ENCODE data around the gene PKN3. TPM values are rescaled to one million over a fixed set of nuclear protein-coding genes. Genes with fewer than 3 reads are reported as not detected.

PKN3 gene
- total RNA-seq, 4 donors from 2014 or later = 1.4 to 5.2 (median 3.3) TPM

GRCh38 chr9:128705051-128705965 is 3.0 kb downstream of the PKN3 start:
- DNase-seq (no peak), ATAC-seq (no peak)
- in situ Hi-C loops (cut with MboI; ENCODE audit: low sequenced_read_pairs in 4 of 4) = no loop called here
- H3K4me3 ChIP-seq = no peak overlapping the region
- H3K4me1 ChIP-seq = peaks cover 0 to 11% of the 10 kb centered on the region in 2 donors
- intact Hi-C loops (cut with DNase I; ENCODE audit: low total_unique reads) = no loop called here
- no peak for TF ChIP-seq CTCF (IDR thresholded peaks at IDR 0.05 in 4 of 5, conservative IDR thresholded peaks at IDR 0.05 in 1 of 5)
- no peak for TF ChIP-seq POLR2A (IDR thresholded peaks at IDR 0.05)
- H3K27ac ChIP-seq = peak overlapping the region in 3 of 4 donors; percentile 69 to 79 (median 69)
- H3K36me3 ChIP-seq = no peaks in the 10 kb centered on the region
- no peaks in the 10 kb centered on the region for H3K27me3 ChIP-seq
- H3K9me3 ChIP-seq = no peaks in the 10 kb centered on the region

GRCh38 chr9:128706045-128706444 is 3.7 kb downstream of the PKN3 start:
- DNase-seq (no peak), ATAC-seq (no peak)
- intact Hi-C loops (cut with DNase I; ENCODE audit: low total_unique reads) = no loop called here
- no peaks in the 10 kb centered on the region for H3K9me3 ChIP-seq
- H3K27me3 ChIP-seq = no peaks in the 10 kb centered on the region
- TF ChIP-seq POLR2A (IDR thresholded peaks at IDR 0.05) (no peak), CTCF (IDR thresholded peaks at IDR 0.05 in 4 of 5, conservative IDR thresholded peaks at IDR 0.05 in 1 of 5) (no peak)
- H3K27ac ChIP-seq = no peak overlapping the region
- in situ Hi-C loops (cut with MboI; ENCODE audit: low sequenced_read_pairs in 4 of 4) = no loop called here
- peaks cover 0 to 11% of the 10 kb centered on the region in 2 donors for H3K4me1 ChIP-seq
- H3K4me3 ChIP-seq = no peak overlapping the region
- no peaks in the 10 kb centered on the region for H3K36me3 ChIP-seq

- Histone ChIP-seq H3K4me1 (peaks cover 0 to 11% of the 10 kb centered on the region in 2 donors), H3K4me3 (no peak overlapping the region), H3K27ac (no peak overlapping the region), H3K9me3 (no peaks in the 10 kb centered on the region), H3K36me3 (no peaks in the 10 kb centered on the region), H3K27me3 (no peaks in the 10 kb centered on the region)
- no peak for ATAC-seq
- DNase-seq = no peak
- no peak for TF ChIP-seq CTCF (IDR thresholded peaks at IDR 0.05 in 4 of 5, conservative IDR thresholded peaks at IDR 0.05 in 1 of 5)
- TF ChIP-seq POLR2A (IDR thresholded peaks at IDR 0.05) = no peak
- intact Hi-C loops (cut with DNase I; ENCODE audit: low total_unique reads) (no loop called here), in situ Hi-C loops (cut with MboI; ENCODE audit: low sequenced_read_pairs in 4 of 4) (no loop called here)
These were observed 4.5 kb downstream of the PKN3 start for GRCh38 chr9:128706671-128707381.

- Histone ChIP-seq H3K27me3 (no peaks in the 10 kb centered on the region), H3K4me3 (no peak overlapping the region), H3K9me3 (no peaks in the 10 kb centered on the region), H3K27ac (no peak overlapping the region), H3K4me1 (peaks cover 0 to 7% of the 10 kb centered on the region in 2 donors), H3K36me3 (no peaks in the 10 kb centered on the region)
- intact Hi-C loops (cut with DNase I; ENCODE audit: low total_unique reads) = no loop called here
- in situ Hi-C loops (cut with MboI; ENCODE audit: low sequenced_read_pairs in 4 of 4) = no loop called here
- TF ChIP-seq CTCF (IDR thresholded peaks at IDR 0.05 in 4 of 5, conservative IDR thresholded peaks at IDR 0.05 in 1 of 5) (no peak), POLR2A (IDR thresholded peaks at IDR 0.05) (no peak)
- ATAC-seq (no peak), DNase-seq (no peak)
These were observed 5.1 kb downstream of the PKN3 start for GRCh38 chr9:128707446-128707845.

All from gastrocnemius medialis (tissue), 4 donors.